HepG2 (cell line): Measurements from ENCODE around the gene HNF1B. TPM values are rescaled to one million over a fixed set of nuclear protein-coding genes. Genes with fewer than 3 reads are reported as not detected.

Experiments used
- BCL6 ChIP-seq: IDR thresholded peaks from 2 replicates; pipeline ENCODE4 v1.6.1; 2016; ENCODE audit warnings: missing genetic modification reagents, missing compliant biosample characterization
- CCDC6 ChIP-seq: sonication (generic); formaldehyde crosslinking; IDR thresholded peaks from 2 replicates; pipeline ENCODE4 v1.8.1; 2022; ENCODE audit warnings: mild to moderate bottlenecking, missing genetic modification reagents, moderate library complexity
- CHCHD3 ChIP-seq: sonication (generic); formaldehyde crosslinking; IDR thresholded peaks from 2 replicates; pipeline ENCODE4 v1.8.0; 2022; ENCODE audit warnings: mild to moderate bottlenecking, missing genetic modification reagents, moderate library complexity
- FOSL1 ChIP-seq: sonication (generic); formaldehyde crosslinking; IDR thresholded peaks from 2 replicates; pipeline ENCODE4 v1.9.0; 2021; ENCODE audit warnings: missing genetic modification reagents, borderline replicate concordance
- FOSL2 ChIP-seq: sonication (generic); formaldehyde crosslinking; IDR thresholded peaks from 2 replicates; pipeline ENCODE4 v1.4.0; 2020; ENCODE audit warnings: missing genetic modification reagents
- FOXO1 ChIP-seq: sonication (generic); formaldehyde crosslinking; IDR thresholded peaks from 2 replicates; pipeline ENCODE4 v1.4.0; 2020; ENCODE audit warnings: missing genetic modification reagents
- HBP1 ChIP-seq: IDR thresholded peaks from 2 replicates; pipeline ENCODE4 v1.6.1; 2016; ENCODE audit warnings: low read depth, control low read depth
- HDAC2 ChIP-seq: sonication (generic); formaldehyde crosslinking; IDR thresholded peaks from 2 replicates; pipeline ENCODE4 v1.4.0; 2020; ENCODE audit warnings: missing genetic modification reagents
- HHEX ChIP-seq: IDR thresholded peaks from 2 replicates; pipeline ENCODE4 v1.6.1; 2016; ENCODE audit warnings: control low read depth
- MIXL1 ChIP-seq: IDR thresholded peaks from 2 replicates; pipeline ENCODE4 v1.6.1; 2016
- NR0B2 ChIP-seq: sonication (generic); formaldehyde crosslinking; IDR thresholded peaks from 2 replicates; pipeline ENCODE4 v1.4.0; 2020; ENCODE audit warnings: mild to moderate bottlenecking, missing genetic modification reagents
- SALL1 ChIP-seq: sonication (generic); formaldehyde crosslinking; IDR thresholded peaks from 2 replicates; pipeline ENCODE4 v1.8.0; 2022; ENCODE audit warnings: mild to moderate bottlenecking, missing genetic modification reagents
- STAT5B ChIP-seq: sonication (generic); formaldehyde crosslinking; IDR thresholded peaks from 2 replicates; pipeline ENCODE4 v1.4.0; 2020; ENCODE audit warnings: missing genetic modification reagents
- THYN1 ChIP-seq: sonication (generic); formaldehyde crosslinking; IDR thresholded peaks from 2 replicates; pipeline ENCODE4 v1.8.1; 2023; ENCODE audit warnings: low read depth, mild to moderate bottlenecking, moderate library complexity, missing genetic modification reagents, borderline replicate concordance
- ZFP36L1 ChIP-seq: sonication (generic); formaldehyde crosslinking; IDR thresholded peaks from 2 replicates; pipeline ENCODE4 v1.8.0; 2022; ENCODE audit warnings: mild to moderate bottlenecking, missing genetic modification reagents, moderate library complexity
- ZKSCAN8 ChIP-seq: IDR thresholded peaks from 2 replicates; pipeline ENCODE4 v1.6.1; 2016; ENCODE audit warnings: borderline replicate concordance, missing genetic modification reagents, missing compliant biosample characterization
- ZNF383 ChIP-seq: sonication (generic); formaldehyde crosslinking; IDR thresholded peaks from 2 replicates; pipeline ENCODE4 v1.4.0; 2020; ENCODE audit warnings: missing genetic modification reagents, mild to moderate bottlenecking, borderline replicate concordance
- ZNF674 ChIP-seq: sonication (generic); formaldehyde crosslinking; IDR thresholded peaks from 2 replicates; pipeline ENCODE4 v1.5.0; 2020; ENCODE audit warnings: low read depth, mild to moderate bottlenecking, missing genetic modification reagents
- ZNF720 ChIP-seq: sonication (generic); formaldehyde crosslinking; IDR thresholded peaks from 2 replicates; pipeline ENCODE4 v1.4.0; 2020; ENCODE audit warnings: missing genetic modification reagents
- ZNF781 ChIP-seq: sonication (generic); formaldehyde crosslinking; IDR thresholded peaks from 2 replicates; pipeline ENCODE4 v1.5.1; 2020; ENCODE audit warnings: borderline replicate concordance, mild to moderate bottlenecking, missing genetic modification reagents; ENCODE audit errors: not compliant biosample characterization
- ZSCAN29 ChIP-seq: sonication (generic); formaldehyde crosslinking; conservative IDR thresholded peaks from 2 replicates; pipeline ENCODE4 v1.4.0; 2020; ENCODE audit warnings: mild to moderate bottlenecking, missing genetic modification reagents
- polyA plus RNA-seq, 8 experiments: library from polyadenylated mRNA; depleted of rRNA in 3 of 8; stranded (reverse) in 7 of 8; unstranded in 1 of 8; fragments of >200 nt; fragmentation: Illumina TruSeq in 4 of 8; extraction: Trizol in 4 of 8; gene quantifications; 2 replicates each; pipeline versions ENCODE4 v1.2.1 to v1.2.3, GENCODE V29; 2011 to 2016; ENCODE audit warnings: low read depth in 4 of 8, missing spikeins in 1 of 8, mixed read lengths in 1 of 8; ENCODE audit not compliant: insufficient read depth in 1 of 8
- total RNA-seq, 5 experiments: library from RNA; depleted of rRNA; stranded (reverse); fragments of >200 nt; fragmentation: Illumina TruSeq; extraction: Trizol; gene quantifications; 2 replicates each; pipeline ENCODE4 v1.2.3, GENCODE V29; 2016; ENCODE audit warnings: low read depth in 1 of 5
- TF ChIP-seq, protein P1 (sequence below): sonication (generic); formaldehyde crosslinking; IDR thresholded peaks from 2 replicates; pipeline ENCODE4 v1.4.0; 2020; ENCODE audit warnings: missing genetic modification reagents
- TF ChIP-seq, protein P2 (sequence below): sonication (generic); formaldehyde crosslinking; conservative IDR thresholded peaks from 2 replicates; pipeline ENCODE4 v1.4.0; 2020; ENCODE audit warnings: missing genetic modification reagents
- TF ChIP-seq, protein P3 (sequence below): sonication (generic); formaldehyde crosslinking; IDR thresholded peaks from 2 replicates; pipeline ENCODE4 v1.4.0; 2020; ENCODE audit warnings: mild to moderate bottlenecking, missing genetic modification reagents

Gene HNF1B
- total and polyA plus RNA-seq, 2 of the 13 experiments (the other 11 are each of a cell fraction or from before 2014, with no cell fraction given) = 1.9 to 5.3 TPM

DNA sequence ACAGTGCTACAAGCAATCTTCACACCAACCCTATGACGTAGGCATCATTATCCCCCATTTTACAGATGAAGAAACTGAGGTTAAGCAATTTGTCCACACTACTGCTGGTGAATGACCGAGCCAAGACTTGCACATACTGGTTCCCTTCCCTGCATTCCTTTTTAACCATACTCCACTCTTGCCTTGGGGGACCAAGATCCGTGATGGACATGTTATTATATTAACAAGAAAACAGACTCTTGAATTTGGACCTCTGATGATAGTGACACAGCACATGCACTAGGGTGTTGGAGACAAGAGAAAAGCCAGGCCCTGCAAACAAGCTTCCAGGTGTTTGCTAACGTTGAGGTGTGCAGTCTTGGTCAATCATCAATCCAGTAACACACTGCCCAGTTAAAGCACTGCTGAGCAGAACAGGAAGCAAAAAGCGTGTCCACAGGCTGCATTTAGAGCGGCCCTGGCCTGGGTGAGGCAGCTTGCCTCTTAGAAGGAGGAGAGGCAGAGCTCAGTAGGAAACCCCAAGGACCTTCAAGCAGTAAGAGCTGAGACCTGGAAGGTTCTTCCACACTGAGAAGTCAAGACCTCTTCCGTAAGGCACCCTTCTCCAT lies 36.7 kb downstream of the HNF1B start (continued):
- TF ChIP-seq ZFP36L1 (CRISPR knock-in tag) (no peak), ZKSCAN8 (peak; percentile 38; the same call in 1 of the 2 replicates), MIXL1 (CRISPR knock-in tag) (peak; percentile 57; the same call in 1 of the 2 replicates), NR0B2 (CRISPR knock-in tag) (no peak), ZSCAN29 (CRISPR knock-in tag) (no peak), FOSL2 (CRISPR knock-in tag) (peak; percentile 67), ZNF383 (no peak), HDAC2 (CRISPR knock-in tag) (peak; percentile 85), STAT5B (no peak), BCL6 (CRISPR knock-in tag) (peak; percentile 57; the same call in 1 of the 2 replicates), CHCHD3 (CRISPR knock-in tag) (no peak), FOXO1 (0 out of 2 replicates have a peak, but pooled peaks have one; percentile 10), HHEX (CRISPR knock-in tag) (no peak; the same call in 1 of the 2 replicates), THYN1 (CRISPR knock-in tag) (no peak), ZNF781 (CRISPR knock-in tag) (no peak), ZNF674 (no peak), SALL1 (peak; percentile 52), HBP1 (no peak), FOSL1 (no peak), ZNF720 (CRISPR knock-in tag) (no peak), CCDC6 (CRISPR knock-in tag) (no peak)
- TF ChIP-seq, protein P1, sequence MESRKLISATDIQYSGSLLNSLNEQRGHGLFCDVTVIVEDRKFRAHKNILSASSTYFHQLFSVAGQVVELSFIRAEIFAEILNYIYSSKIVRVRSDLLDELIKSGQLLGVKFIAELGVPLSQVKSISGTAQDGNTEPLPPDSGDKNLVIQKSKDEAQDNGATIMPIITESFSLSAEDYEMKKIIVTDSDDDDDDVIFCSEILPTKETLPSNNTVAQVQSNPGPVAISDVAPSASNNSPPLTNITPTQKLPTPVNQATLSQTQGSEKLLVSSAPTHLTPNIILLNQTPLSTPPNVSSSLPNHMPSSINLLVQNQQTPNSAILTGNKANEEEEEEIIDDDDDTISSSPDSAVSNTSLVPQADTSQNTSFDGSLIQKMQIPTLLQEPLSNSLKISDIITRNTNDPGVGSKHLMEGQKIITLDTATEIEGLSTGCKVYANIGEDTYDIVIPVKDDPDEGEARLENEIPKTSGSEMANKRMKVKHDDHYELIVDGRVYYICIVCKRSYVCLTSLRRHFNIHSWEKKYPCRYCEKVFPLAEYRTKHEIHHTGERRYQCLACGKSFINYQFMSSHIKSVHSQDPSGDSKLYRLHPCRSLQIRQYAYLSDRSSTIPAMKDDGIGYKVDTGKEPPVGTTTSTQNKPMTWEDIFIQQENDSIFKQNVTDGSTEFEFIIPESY (CRISPR knock-in tag) = peak; percentile 9; the same call in 1 of the 2 replicates
- TF ChIP-seq, protein P2, sequence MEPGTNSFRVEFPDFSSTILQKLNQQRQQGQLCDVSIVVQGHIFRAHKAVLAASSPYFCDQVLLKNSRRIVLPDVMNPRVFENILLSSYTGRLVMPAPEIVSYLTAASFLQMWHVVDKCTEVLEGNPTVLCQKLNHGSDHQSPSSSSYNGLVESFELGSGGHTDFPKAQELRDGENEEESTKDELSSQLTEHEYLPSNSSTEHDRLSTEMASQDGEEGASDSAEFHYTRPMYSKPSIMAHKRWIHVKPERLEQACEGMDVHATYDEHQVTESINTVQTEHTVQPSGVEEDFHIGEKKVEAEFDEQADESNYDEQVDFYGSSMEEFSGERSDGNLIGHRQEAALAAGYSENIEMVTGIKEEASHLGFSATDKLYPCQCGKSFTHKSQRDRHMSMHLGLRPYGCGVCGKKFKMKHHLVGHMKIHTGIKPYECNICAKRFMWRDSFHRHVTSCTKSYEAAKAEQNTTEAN (CRISPR knock-in tag) = 0 out of 2 replicates have a peak, but pooled peaks have one; percentile 25
- TF ChIP-seq, protein P3, sequence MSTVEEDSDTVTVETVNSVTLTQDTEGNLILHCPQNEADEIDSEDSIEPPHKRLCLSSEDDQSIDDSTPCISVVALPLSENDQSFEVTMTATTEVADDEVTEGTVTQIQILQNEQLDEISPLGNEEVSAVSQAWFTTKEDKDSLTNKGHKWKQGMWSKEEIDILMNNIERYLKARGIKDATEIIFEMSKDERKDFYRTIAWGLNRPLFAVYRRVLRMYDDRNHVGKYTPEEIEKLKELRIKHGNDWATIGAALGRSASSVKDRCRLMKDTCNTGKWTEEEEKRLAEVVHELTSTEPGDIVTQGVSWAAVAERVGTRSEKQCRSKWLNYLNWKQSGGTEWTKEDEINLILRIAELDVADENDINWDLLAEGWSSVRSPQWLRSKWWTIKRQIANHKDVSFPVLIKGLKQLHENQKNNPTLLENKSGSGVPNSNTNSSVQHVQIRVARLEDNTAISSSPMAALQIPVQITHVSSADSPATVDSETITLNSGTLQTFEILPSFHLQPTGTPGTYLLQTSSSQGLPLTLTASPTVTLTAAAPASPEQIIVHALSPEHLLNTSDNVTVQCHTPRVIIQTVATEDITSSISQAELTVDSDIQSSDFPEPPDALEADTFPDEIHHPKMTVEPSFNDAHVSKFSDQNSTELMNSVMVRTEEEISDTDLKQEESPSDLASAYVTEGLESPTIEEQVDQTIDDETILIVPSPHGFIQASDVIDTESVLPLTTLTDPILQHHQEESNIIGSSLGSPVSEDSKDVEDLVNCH (CRISPR knock-in tag) = no peak
